A549 treated with AZD9567 at 1 μM for 4 hours (cell line): Measurements from ENCODE around the gene PLA2G5. TPM values are rescaled to one million over a fixed set of nuclear protein-coding genes. Genes with fewer than 3 reads are reported as not detected.

Experiments
- total RNA-seq: library from RNA; stranded (reverse); fragments of 200-300 nt; extraction: Qiagen RNA extraction; gene quantifications from 5 replicates; pipeline ENCODE4 v1.2.3, GENCODE V29; 2022; ENCODE audit not compliant: insufficient read depth

PLA2G5 gene
- not detected in 5 replicates for total RNA-seq

GRCh38 chr1:20069874-20070273 is at the start of gene PLA2G5:
Gene PLA2G5 (plus strand): TSS chr1:20070194. CDS start chr1:20084831, 14,637 bp downstream.

GRCh38 chr1:20119347-20119746 is 49.4 kb downstream of the PLA2G5 start, which contains the start of gene PLA2G2D:
Gene PLA2G2D (minus strand): TSS chr1:20119536. CDS start chr1:20119498, 38 bp downstream.

GRCh38 chr1:20138961-20139550 is 69.1 kb downstream of the PLA2G5 start, which contains the start of gene PLA2G2F:
Gene PLA2G2F (plus strand): TSS chr1:20139323. CDS start chr1:20139428, 105 bp downstream.

Other genes with a start within 250 kb of the PLA2G5 start
- 2.7 to 3.7 TPM (median 3.0 TPM) in 5 replicates for gene OTUD3, start 187.8 kb upstream of the PLA2G5 start, total RNA-seq
- gene PLA2G2E, start 146.6 kb upstream of the PLA2G5 start, total RNA-seq = not detected in 5 replicates
- gene PLA2G2A, start 90.6 kb upstream of the PLA2G5 start, total RNA-seq = 0.08 TPM in 1 of 5 replicates, not detected in the others
- 0.02 TPM in 2 of 5 replicates, not detected in the others for gene PLA2G2D, start 49.3 kb downstream of the PLA2G5 start, total RNA-seq
- gene PLA2G2F, start 69.1 kb downstream of the PLA2G5 start, total RNA-seq = not detected in 5 replicates
- gene UBXN10, start 115.9 kb downstream of the PLA2G5 start, total RNA-seq = not detected in 5 replicates
- not detected in 5 replicates for gene PLA2G2C, start 116.3 kb downstream of the PLA2G5 start, total RNA-seq
- gene VWA5B1, start 220.7 kb downstream of the PLA2G5 start, total RNA-seq = not detected in 5 replicates